Nucleus accumbens (tissue), 56 donors: ENCODE results near the gene PCMT1.
"Not testable (repeated sequence)": the region's sequence is repeated elsewhere in the genome, so short reads cannot be mapped to it uniquely, and the experiment has no call there.

Source experiments
- DNase-seq, 56 donors: peaks; one replicate each; lab custom pipeline; 2025; lab: John Stamatoyannopoulos, UW

The PCMT1 gene

DNA sequence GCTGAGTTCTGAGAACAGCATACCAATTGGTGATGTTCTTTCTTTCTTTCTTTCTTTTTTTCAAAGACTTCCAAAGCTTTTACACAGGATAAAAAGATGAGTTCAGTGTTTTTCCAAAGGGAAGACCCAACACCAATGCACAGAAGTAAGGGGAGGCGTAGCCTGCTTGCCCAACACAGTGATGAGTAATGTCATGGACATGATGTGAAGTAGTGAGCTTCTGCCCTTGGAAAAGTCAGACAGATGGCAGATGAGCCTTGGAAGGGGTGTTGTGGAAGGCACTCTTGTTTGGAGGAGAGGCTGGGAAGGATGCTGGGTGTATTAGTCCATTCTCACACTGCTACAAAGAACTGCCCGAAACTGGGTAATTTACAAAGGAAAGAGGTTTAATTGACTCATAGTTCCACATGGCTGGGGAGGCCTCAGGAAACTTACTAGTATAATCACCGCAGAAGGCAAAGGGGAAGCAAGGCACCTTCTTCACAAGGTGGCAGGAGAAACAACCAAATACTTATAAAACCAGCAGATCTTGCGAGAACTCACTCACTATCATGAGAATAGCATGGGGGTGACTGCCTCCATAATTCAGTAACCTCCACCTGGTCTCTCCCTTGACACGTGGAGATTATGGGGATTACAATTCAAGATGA is 102.0 kb downstream of the PCMT1 start:
- no peak for DNase-seq

DNA sequence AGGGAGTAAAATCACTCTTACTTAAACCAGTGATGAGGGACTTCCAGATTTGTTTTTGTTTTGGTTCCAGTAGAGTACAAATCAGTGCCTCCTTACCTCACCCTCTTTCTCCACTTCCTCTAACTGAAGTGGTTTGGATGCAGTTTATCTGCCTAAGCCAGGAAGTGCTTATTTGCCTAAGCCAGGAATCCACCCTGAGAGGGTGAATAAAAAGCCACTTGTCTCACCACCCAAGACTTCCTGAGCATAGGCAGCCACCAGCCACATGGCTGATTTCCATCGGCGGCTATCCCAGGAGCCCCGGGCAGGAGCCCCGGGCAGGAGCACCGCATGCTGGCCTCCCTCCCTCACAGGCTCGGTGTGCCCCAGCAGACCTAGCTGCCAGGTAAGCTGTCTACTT is 102.6 kb downstream of the PCMT1 start:
- no peak for DNase-seq

- no peak for DNase-seq
Observed at GRCh38 chr6:149852881-149853280, 103.3 kb downstream of the PCMT1 start.

DNA sequence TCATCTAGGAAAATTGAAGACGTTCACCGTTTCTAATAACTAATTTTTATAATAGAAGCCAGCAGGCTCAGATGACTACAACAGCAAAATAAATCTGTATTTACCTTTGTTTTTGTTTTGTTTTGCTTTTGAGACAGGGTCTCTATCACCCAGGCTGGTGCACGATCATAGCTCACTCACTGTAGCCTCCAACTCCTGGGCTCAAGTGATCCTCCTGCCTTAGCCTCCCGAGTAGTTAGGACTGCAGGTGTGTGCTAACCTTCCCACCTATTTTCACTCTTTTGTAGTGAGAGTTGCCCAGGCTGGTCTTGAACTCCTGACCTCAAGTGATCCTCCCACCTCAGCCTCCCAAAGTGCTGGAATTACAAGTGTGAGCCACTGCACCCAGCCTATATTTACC is 104.5 kb downstream of the PCMT1 start:
- DNase-seq: not testable (repeated sequence)

- no peak for DNase-seq
Observed at GRCh38 chr6:149854532-149854931, 105.0 kb downstream of the PCMT1 start.

DNA sequence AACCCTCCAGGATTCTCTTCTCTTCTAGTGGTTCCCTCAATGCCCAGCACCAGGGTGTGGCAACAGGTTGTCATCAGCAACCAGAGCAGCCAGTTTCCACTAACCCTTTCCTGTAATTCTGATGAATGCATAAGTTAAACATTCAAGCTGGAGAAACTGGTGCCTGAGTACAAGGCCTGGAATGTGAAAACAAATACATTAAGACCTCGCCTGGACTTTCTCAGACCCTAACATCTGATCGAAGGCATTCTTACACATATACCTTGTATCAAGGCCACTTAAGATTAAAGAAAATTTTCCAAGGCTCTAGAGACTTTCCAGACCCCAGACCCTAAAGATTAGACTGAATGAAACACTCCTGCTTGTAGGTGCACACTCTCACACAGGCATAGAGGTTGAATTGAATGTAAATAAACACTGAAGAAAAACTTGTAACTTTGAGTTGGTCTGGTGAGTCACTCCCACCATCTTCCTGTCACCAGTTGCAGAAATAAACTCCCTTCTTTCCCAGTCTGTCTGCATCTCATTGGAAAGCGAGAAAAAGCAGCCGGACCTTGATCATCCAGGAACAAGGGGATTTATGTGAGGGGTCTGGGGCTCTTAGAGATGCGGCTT is 105.6 kb downstream of the PCMT1 start:
- DNase-seq: no peak

DNA sequence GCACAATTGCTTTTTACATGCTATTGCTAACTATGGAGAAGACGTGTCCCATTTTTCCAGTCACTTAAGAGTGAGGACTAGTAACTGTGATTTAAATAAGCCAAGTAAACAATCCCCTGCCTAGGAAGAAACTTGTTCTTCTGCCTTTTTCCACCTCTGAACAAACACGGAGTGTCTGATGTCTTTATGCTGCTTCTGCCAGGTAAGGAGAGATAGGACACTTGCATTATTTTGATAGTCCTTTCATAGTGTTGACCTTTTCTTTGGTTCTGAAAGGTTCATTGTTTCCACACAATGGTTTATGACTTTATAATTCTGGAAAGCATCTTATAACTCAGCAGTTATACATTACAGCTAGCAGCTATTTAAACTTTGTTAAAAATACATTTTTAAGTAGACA is 106.2 kb downstream of the PCMT1 start:
- DNase-seq: no peak

DNA sequence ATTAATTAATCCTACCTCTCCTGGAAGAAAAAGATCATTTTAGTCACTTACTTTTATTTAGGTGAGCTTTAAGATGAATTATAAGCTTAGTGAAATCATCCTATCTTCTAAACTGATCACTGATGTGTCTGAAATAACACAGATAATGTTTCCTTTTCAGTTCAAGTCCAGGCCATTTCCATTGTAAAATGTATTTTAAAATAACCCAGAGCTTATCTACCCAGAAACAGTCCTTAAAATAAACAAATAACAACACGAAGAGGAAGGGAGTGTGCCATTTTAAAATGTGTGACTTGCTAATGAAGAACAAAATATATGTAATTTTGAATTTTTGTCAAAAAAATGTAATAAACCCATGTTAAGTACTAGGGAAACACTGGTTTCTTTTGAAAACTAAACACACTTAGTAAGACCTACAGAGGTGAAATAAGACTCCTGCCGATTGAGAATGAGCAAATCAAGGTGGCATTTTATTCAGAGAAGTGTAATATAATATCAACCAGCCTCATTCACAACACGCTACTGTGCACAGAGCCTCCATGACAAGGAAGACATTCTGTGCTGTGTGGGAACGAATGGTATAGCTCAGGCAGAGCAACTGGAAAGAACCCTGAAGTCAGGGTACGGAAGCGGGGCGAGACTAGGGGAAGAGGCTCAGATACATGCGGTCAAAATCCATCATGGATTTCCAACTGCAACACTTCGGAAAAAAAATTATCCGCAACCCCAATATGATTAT is 106.9 kb downstream of the PCMT1 start:
- no peak for DNase-seq

DNA sequence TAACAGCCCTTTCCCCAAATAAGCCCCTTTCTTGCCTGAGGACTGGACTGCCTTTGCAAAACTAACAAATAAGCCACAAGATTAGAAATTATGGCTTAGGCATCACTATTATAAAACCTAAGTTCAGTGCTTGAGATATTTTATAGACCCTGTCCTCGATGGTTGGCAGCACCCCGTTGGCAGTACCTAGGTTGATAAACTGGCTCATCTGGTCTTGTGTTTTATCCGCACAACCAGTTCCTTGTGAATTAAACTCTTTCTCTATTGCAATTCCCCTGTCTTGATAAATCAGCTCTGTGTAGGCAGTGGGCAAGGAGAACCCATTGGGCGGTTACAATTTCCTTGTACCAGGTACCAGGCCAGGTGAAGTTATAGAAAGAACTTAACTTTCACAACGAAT is 108.0 kb downstream of the PCMT1 start:
- DNase-seq: no peak

DNA sequence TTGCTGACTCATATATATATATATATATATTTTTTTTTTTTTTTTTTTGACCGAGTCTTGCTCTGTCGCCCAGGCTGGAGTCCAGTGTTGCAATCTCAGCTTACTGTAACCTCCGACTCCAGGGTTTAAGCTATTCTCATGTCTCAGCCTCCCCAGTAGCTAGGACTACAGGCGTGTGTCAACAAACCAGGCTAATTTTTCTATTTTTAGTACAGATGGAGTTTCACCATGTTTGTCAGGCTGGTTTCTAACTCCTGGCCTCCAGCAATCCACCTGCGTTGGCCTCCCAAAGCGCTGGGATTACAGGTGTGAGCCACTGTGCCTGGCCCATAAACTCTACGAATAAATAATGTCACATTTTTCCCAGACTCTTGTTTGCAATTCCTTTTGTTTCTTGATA is 109.8 kb downstream of the PCMT1 start:
- no peak for DNase-seq

DNA sequence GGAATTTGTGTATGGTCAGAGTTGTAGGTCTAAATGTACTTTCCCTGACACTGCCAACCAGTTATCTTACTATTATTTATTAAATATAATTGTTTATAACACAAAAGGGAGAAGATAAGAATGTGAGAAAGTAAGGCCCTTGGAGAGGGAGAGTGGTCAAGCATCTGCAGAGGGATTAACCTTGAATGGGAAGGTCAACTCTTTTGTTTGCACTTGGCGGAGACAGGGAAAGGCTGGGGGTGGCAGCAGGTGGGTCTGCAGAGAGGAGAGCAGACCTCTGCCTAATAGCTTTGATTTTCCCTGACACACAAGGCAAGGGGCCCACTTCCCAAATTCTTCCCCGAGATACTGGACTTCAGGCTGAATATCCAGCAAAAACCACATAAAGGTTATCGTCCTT is 110.4 kb downstream of the PCMT1 start:
- DNase-seq: no peak

DNA sequence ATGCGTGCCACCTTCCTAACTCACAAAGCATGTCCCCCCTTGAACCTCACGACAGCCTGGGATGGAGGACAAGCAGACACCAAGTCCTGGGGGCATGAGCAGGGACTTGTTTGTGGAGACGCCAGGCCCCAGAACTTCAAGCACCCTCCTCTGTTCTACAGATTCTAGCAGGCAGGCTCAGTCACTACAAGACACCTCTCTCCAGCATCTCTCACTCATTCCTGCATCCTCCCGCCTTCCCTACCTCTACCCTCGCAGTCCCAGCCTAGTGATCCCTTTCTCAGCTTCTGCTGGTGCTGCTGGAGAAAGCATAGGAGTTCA is 110.9 kb downstream of the PCMT1 start:
- DNase-seq: no peak
